Stimulated activated CD4-positive, alpha-beta T cell treated with anti-CD3 and anti-CD28 coated beads, Interleukin-12 subunit alpha, Interleukin-12 subunit beta, amount 100 ng/mL, for 48 hours (primary cell): ENCODE measurements around the gene ZNF718.
"Not testable (repeated sequence)": the region's sequence is repeated elsewhere in the genome, so short reads cannot be mapped to it uniquely, and the experiment has no call there.

Experiments used
- DNase-seq, 3 donors: peaks; one replicate each; pipeline ENCODE4 v3.0.0-alpha.2; 2020; ENCODE audit warnings: low read depth in 2 of 3, low spot score in 1 of 3

The ZNF718 gene

DNA sequence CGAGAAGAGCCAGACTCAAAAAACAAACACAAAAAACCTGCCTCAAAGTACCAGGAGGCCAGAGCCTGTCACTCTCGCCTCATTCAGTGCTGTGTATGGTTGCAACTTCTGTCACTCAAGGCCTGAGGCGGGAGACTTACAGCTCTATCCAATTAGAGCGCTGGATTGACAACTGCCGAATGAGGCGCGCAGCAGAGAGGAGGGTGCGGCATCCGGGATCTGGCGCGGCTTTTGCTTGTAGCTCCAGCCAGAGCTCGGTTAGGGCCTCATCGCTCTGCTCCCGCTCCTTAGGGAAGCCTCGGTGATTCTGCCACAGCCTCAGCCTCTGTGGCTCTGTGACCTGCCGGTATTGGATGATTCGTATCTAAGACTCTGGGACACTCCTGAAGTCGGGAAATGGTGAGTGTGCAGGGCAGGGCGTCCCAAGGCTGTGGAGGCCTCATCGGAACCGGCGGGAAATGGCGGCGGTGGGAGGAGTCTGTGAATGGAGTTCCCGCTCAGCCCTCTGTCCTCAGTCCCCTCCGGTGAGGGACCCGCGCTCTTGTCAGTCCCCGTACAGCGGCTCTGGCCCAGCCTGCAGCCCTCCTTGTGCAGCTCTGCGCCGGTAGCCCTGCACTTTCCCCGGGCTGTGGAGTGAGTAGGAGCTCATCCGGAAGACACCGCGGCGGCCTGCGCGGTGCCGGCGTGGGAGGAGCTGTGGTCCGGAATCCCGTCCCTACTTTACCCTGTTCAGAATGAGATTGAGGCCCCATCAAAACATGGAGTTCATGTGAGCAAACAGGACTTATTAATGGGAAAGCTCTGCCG, at the start of gene ZNF718:
ZNF718 (plus strand) TSS at position 227 of the 807 bp plus-strand sequence; CDS start at position 397, 170 bp downstream.
- peak; percentile 75 to 97 (median 92) for DNase-seq

DNA sequence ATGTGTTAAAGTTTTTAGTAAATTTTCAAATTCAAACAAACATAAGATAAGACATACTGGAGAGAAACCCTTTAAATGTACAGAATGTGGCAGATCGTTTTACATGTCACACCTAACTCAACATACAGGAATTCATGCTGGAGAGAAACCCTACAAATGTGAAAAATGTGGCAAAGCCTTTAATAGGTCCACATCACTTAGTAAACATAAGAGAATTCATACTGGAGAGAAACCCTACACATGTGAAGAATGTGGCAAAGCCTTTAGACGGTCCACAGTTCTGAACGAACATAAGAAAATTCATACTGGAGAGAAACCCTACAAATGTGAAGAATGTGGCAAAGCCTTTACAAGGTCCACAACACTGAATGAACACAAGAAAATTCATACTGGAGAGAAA, 38.4 kb upstream of the ZNF718 start:
- DNase-seq, result no peak

DNA sequence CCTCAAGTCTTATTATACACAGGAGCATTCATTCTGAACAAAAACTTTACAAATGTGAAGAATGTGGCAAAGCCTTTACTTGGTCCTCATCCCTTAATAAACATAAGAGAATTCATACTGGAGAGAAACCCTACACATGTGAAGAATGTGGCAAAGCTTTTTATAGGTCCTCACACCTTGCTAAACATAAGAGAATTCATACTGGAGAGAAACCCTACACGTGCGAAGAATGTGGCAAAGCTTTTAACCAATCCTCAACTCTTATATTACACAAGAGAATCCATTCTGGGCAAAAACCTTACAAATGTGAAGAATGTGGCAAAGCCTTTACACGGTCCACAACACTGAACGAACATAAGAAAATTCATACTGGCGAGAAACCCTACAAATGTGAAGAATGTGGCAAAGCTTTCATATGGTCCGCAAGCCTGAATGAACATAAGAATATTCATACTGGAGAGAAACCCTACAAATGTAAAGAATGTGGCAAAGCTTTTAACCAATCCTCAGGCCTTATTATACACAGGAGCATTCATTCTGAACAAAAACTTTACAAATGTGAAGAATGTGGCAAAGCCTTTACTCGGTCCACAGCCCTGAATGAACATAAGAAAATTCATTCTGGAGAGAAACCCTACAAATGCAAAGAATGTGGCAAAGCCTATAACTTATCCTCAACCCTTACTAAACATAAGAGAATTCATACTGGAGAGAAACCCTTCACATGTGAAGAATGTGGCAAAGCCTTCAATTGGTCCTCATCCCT, 37.6 kb upstream of the ZNF718 start:
- DNase-seq, result not testable (repeated sequence)

GRCh38 chr4:98386-98785, 25.9 kb upstream of the ZNF718 start:
- no peak for DNase-seq

GRCh38 chr4:99863-100262, 24.4 kb upstream of the ZNF718 start:
- DNase-seq, result no peak

DNA sequence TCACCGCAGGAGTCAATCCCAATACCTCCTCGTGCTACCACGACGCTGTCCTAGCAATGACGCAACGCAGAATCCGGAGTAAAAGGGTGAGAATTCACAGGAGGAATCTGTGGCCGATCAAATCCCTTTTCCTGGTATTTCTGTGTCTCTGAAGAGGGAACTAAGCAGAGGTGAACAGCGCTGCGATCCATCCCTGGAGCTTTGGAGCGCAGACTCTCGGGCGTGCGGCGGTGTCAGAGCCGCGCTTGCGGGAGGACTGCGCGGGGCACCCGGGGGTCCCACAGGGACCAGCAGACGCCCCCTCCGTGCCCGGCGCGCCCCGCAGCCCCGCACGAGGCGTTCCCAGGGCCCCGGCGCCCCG, 17.2 kb upstream of the ZNF718 start:
- DNase-seq, result no peak

GRCh38 chr4:107444-108429, 16.6 kb upstream of the ZNF718 start:
- DNase-seq, result no peak

- no peak for DNase-seq
These were observed 11.5 kb upstream of the ZNF718 start for GRCh38 chr4:112771-113170.

- no peak for DNase-seq
These were observed 10.6 kb upstream of the ZNF718 start for GRCh38 chr4:113732-114131.

DNA sequence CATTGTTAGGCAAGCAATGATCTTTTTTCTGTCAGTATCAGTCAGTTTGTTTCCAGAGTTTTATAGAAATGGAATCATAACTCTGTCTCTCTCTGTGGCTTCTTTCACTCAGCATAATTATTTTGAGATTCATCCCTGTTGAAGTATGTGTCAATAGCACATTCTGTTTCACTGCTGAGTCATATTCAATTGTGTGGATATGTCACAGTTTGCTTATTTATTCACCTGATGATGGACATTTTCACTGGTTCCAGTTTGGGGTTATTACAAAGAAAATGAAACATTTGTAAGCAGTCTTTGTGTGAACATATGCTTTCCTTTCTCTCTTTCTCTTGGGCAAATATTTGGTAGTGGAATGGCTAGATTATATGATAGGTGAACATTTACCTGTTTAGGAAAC, 10.2 kb upstream of the ZNF718 start:
- DNase-seq, result no peak

- no peak for DNase-seq
These were observed 7.8 kb upstream of the ZNF718 start for GRCh38 chr4:116499-116898.

DNA sequence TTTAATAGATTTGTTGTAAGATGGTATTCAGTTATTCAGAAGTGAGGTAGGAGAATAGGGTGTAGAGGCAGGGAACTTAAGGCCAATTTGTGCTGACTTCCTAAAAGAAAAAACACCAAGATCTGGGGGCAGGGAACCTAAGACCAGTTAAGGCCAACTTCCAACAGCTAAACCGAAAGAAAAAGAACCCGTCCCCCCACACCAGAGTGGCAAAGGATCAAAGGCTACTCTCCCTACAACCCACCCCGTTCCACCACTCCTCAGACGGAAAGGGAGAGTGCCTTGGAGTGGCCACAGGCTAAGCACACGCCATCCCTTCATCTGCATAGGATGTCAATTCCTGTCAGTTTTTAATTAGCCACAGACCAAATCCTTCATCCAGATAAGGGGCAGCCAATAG, 3.7 kb upstream of the ZNF718 start:
- DNase-seq, result no peak

- no peak for DNase-seq
These were observed 2.8 kb upstream of the ZNF718 start for GRCh38 chr4:121408-122084.

GRCh38 chr4:123922-124274, 403 bp upstream of the ZNF718 start:
- peak in 1 of 3 donors; percentile 5 for DNase-seq

DNA sequence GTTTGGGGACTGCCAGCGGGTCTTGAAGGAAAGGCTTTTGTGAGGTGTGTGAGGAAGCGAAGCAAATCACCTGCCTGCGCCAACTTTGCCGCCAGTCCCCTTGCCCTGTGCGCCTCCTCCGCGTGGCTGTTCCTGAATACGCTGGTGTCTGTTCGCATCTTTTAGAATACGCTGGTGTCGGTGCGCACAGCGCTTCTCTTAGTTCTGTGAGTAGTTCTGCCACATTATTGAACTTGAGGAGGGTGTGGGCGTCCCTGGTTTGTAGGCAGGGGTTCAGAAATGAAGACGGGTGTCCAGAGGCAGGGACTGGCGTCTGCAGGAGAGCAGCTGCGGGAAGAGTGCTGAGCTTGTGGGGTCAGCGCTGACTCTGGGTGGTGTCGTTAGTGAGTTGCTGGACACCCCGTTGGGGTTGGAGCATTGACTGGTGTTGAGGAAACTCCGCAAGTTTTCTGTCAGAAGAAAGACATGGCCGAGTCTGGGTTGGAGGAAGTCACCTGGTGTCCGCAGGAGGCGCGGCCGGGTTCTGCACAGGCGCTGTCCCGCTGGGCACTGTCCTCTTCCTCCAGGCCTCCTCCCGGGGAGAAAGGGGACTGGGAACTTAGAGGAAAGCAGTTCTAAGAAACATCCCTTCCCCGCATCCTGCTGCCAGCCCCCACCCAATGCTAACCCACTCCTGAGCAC, 930 bp downstream of the ZNF718 start:
- peak in 2 of 3 donors; percentile 7 to 25 for DNase-seq

GRCh38 chr4:125833-126232, 1.5 kb downstream of the ZNF718 start:
- no peak for DNase-seq

- DNase-seq, result no peak
These were observed 8.2 kb downstream of the ZNF718 start for GRCh38 chr4:132483-132882.

DNA sequence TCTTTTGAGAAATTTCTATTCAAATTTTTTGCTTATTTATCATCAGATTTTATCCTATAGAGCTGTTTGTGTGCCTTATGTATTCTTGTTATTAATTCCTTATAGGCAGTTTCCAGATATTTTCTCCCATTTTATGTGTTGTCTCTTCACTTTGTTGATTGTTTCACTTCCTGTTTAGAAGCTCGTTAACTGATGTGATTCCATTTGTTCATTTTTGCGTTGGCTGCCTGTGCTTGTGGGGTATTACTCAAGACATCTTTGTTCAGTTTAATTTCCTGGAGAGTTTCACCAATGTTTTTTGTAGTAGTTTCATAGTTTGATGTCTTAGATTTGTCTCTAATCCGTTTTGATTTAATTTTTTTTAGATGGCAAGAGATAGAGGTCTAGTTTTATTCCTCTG, 14.6 kb downstream of the ZNF718 start:
- no peak for DNase-seq

DNA sequence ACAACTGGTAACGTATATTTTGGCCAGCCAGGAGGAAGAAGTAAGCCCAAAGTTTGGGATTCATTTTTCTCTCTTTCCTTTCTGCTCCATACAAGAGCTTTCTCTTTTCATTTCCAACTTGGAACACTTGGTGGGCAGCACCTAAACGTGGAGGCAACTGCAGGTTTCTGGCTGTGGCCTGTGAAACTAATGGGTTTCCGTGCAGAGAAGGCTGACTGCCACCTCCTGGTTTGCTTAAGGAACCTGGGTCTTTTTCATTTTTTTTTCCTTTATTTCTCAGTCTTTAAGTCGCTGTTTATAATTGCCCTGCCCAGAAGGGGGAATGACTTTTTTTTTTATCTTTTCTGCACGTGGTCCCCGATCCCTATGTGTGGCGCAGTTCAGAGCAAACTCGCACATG, 15.4 kb downstream of the ZNF718 start:
- DNase-seq, result no peak

DNA sequence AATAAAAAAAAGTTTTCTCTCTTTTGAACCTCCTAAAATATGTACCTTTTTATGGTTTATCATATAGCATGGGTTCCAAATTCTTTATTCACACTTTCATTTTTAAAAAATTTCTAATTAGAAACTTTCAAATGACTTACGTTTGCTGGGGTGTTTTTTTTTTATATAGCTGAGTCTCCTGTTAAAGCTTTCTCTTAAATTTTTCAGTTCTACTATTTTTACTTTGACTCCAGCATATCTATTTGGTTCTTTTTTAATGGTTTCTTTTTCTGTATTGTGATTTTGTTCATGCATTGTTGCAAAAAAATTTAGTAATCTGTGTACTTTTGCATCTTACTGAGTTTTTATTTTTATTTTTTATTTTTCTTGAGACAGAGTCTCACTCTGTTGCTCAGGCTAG, 22.3 kb downstream of the ZNF718 start:
- DNase-seq, result no peak
